22Rv1 (cell line): ENCODE measurements around the gene EML4.
"Not testable (repeated sequence)": the region's sequence is repeated elsewhere in the genome, so short reads cannot be mapped to it uniquely, and the experiment has no call there.

Experiments
- H3K27ac ChIP-seq: fragments of 450-650 bp; 2 replicates; pipeline ENCODE4 v1.5.1; 2017
- CTCF ChIP-seq: fragments of 450-650 bp; IDR thresholded peaks from 2 replicates; pipeline ENCODE4 v1.5.1; 2017; ENCODE audit warnings: mild to moderate bottlenecking
- ZFX ChIP-seq: fragments of 450-650 bp; IDR thresholded peaks from 2 replicates; pipeline ENCODE4 v1.6.1; 2017; ENCODE audit warnings: antibody characterized with exemption, borderline replicate concordance

Gene EML4

GRCh38 chr2:42371611-42372473 lies 202.7 kb downstream of the EML4 start:
- no peak overlapping the region for H3K27ac ChIP-seq
- TF ChIP-seq CTCF: no peak
- no peak for TF ChIP-seq ZFX

GRCh38 chr2:42372474-42373200 lies 203.5 kb downstream of the EML4 start:
- no peak overlapping the region for H3K27ac ChIP-seq
- TF ChIP-seq ZFX (no peak), CTCF (no peak)

- H3K27ac ChIP-seq: no peak overlapping the region
- TF ChIP-seq CTCF (no peak), ZFX (no peak)
Observed at GRCh38 chr2:42376758-42377157, 207.6 kb downstream of the EML4 start.

- TF ChIP-seq ZFX: no peak
- TF ChIP-seq CTCF: no peak
Observed at GRCh38 chr2:42378415-42378814, 209.3 kb downstream of the EML4 start.

GRCh38 chr2:42380026-42380425 lies 210.9 kb downstream of the EML4 start:
- H3K27ac ChIP-seq: not testable (repeated sequence)

More at GRCh38 chr2:42378415-42378814, 209.3 kb downstream of the EML4 start:
- H3K27ac ChIP-seq: no peak overlapping the region

GRCh38 chr2:42382144-42382543 lies 213.0 kb downstream of the EML4 start:
- H3K27ac ChIP-seq: no peak overlapping the region
- no peak for TF ChIP-seq ZFX
- no peak for TF ChIP-seq CTCF
